ENCODE measurements around the gene LIN28B.

Gene LIN28B

GRCh38 chr6:105108631-105109262 is 151.8 kb downstream of the LIN28B start:
- no peak for DNase-seq (ENCODE audit: low read depth in 2 of 2, low spot score in 1 of 2)

GRCh38 chr6:105109955-105110895 is 153.3 kb downstream of the LIN28B start:
- DNase-seq (ENCODE audit: low read depth in 2 of 2, low spot score in 1 of 2): no peak

- no peak for DNase-seq (ENCODE audit: low read depth in 2 of 2, low spot score in 1 of 2)
Measured at GRCh38 chr6:105111105-105111504, 154.2 kb downstream of the LIN28B start.

- DNase-seq (ENCODE audit: low read depth in 2 of 2, low spot score in 1 of 2): no peak
Measured at GRCh38 chr6:105111871-105112270, 155.0 kb downstream of the LIN28B start.

- DNase-seq (ENCODE audit: low read depth in 2 of 2, low spot score in 1 of 2): no peak
Measured at GRCh38 chr6:105112577-105112976, 155.7 kb downstream of the LIN28B start.

- no peak for DNase-seq (ENCODE audit: low read depth in 2 of 2, low spot score in 1 of 2)
Measured at GRCh38 chr6:105113422-105113821, 156.5 kb downstream of the LIN28B start.

- no peak for DNase-seq (ENCODE audit: low read depth in 2 of 2, low spot score in 1 of 2)
Measured at GRCh38 chr6:105116150-105116549, 159.2 kb downstream of the LIN28B start.

GRCh38 chr6:105120570-105120969 is 163.7 kb downstream of the LIN28B start:
- no peak for DNase-seq (ENCODE audit: low read depth in 2 of 2, low spot score in 1 of 2)

GRCh38 chr6:105121981-105122380 is 165.1 kb downstream of the LIN28B start:
- DNase-seq (ENCODE audit: low read depth in 2 of 2, low spot score in 1 of 2): no peak

GRCh38 chr6:105122717-105123116 is 165.8 kb downstream of the LIN28B start:
- DNase-seq (ENCODE audit: low read depth in 2 of 2, low spot score in 1 of 2): no peak
